Omental fat pad (tissue), 4 donors: ENCODE results near the gene PAPPA2. TPM values are rescaled to one million over a fixed set of nuclear protein-coding genes. Genes with fewer than 3 reads are reported as not detected.

Experiments
- ATAC-seq: fragments of 150-250 bp; one replicate; pipeline ENCODE4 v1.9.1; 2016; ENCODE audit warnings: mild to moderate bottlenecking, moderate library complexity; ENCODE audit not compliant: low FRiP score
- DNase-seq: peaks from one replicate; pipeline ENCODE4 v3.0.0-alpha.2; 2019; ENCODE audit warnings: low spot score
- total RNA-seq, 4 donors: library from RNA; depleted of rRNA; stranded (reverse); fragments of >200 nt; gene quantifications; one replicate each; pipeline ENCODE4 v1.1.0, GENCODE V29; 2016
- TF ChIP-seq, protein P1 (sequence below), 3 donors: fragments of 450-650 bp; IDR thresholded peaks; one replicate each; pipeline ENCODE4 v1.5.1; 2016 to 2017; ENCODE audit warnings: antibody characterized with exemption in 3 of 3, mild to moderate bottlenecking in 3 of 3, moderate library complexity in 2 of 3

The PAPPA2 gene
- total RNA-seq, 4 donors from 2014 or later: 0.63 to 5.6 (median 1.6) TPM

DNA sequence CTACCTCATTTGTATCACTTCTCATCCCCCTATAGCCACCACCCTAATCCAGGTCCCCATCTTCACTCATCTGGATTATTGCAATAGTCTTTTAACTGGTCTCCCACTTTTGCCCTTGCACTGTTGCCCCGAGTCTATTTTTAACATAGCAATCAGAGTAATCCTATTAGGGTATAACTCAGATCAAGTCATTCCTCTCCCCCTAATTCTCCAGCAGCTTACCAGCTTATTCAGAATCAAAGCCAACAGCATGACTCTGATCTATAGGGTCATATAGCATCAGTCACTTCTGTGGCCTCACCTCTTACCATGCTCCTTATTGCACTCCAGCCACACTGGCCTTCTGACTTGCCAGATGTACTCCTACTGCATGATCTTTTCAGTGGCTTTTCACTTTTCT lies 140.7 kb downstream of the PAPPA2 start:
- no peak for ATAC-seq
- DNase-seq: no peak
- TF ChIP-seq, protein P1, sequence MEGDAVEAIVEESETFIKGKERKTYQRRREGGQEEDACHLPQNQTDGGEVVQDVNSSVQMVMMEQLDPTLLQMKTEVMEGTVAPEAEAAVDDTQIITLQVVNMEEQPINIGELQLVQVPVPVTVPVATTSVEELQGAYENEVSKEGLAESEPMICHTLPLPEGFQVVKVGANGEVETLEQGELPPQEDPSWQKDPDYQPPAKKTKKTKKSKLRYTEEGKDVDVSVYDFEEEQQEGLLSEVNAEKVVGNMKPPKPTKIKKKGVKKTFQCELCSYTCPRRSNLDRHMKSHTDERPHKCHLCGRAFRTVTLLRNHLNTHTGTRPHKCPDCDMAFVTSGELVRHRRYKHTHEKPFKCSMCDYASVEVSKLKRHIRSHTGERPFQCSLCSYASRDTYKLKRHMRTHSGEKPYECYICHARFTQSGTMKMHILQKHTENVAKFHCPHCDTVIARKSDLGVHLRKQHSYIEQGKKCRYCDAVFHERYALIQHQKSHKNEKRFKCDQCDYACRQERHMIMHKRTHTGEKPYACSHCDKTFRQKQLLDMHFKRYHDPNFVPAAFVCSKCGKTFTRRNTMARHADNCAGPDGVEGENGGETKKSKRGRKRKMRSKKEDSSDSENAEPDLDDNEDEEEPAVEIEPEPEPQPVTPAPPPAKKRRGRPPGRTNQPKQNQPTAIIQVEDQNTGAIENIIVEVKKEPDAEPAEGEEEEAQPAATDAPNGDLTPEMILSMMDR (IDR thresholded peaks at IDR 0.05): no peak

DNA sequence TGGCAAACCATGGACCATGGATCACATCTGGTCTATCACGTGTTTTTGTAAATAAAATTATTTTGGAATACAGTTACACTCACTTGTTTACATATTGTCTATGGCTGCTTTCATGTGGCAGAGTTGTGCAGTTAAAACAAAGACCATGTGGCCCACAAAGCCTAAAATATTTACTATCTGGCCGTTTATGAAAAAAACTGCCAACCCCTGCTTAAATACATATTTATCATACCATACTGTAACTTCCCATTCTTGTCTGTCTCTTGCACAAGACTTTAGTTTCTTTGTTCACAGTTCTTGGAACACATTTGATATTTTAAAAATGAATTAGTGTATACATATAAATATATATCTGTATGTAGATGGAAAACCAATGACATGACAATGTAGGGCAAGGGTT lies 141.5 kb downstream of the PAPPA2 start:
- TF ChIP-seq, protein P1 (IDR thresholded peaks at IDR 0.05): no peak
- ATAC-seq (no peak), DNase-seq (no peak)

DNA sequence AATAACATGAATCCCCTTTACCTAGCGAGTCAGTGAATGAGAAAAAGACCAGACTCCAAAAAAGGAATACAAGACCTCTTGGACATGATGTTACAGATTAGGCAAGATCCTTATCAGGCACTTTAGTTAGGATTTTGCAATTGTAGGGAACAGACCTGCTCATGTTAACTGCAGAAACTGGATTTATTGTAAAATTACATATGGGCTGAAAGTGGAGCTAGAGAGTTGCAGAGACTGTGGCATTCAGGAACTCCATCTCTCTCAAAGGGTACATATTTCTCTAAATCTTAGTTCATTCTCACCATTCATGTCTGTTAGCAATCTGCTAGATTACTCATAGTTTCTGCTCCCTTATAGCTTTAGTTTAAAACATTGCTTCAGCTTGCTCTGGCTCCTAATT lies 142.2 kb downstream of the PAPPA2 start:
- TF ChIP-seq, protein P1 (IDR thresholded peaks at IDR 0.05): no peak
- no peak for ATAC-seq
- no peak for DNase-seq

DNA sequence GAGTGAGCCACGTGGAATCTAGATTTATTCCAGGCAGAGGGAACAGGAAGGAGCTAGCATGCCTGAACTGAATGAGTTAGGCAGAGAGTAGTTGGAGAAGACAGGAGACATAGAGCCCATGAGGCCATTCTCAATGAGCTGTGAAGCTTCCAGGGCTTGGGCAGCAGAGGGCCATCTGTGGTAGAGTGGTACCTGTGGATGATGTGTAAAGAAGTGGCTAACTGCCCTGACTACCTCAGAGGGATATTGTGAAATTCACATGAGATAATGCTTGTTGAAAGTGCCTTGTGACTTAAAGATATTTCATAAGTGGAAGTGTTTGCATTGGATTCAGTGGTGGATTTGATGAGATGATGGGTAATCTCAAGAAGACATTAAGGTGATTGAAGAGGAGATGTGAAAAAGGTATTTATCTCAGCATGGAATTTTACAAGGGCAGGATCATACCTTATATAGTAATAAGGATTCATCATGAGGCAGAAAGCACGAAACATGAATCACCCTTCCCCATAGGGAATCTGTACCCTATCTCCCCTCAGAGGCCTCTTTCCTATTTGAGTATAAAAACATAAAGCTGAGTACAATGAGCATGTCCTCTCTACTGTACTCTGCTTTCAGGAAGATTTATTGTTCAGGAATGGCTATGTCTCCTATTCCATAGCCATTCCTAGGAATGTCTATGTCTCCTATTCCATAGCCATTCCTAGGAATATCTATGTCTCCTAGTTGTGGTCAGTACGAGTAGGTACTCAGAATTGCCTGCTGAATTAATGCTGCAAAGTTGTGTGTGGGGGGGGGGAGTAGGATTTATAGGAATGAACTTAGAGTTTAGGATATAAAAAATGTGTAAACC lies 146.8 kb downstream of the PAPPA2 start:
- DNase-seq (no peak), ATAC-seq (no peak)
- TF ChIP-seq, protein P1 (IDR thresholded peaks at IDR 0.05): no peak

DNA sequence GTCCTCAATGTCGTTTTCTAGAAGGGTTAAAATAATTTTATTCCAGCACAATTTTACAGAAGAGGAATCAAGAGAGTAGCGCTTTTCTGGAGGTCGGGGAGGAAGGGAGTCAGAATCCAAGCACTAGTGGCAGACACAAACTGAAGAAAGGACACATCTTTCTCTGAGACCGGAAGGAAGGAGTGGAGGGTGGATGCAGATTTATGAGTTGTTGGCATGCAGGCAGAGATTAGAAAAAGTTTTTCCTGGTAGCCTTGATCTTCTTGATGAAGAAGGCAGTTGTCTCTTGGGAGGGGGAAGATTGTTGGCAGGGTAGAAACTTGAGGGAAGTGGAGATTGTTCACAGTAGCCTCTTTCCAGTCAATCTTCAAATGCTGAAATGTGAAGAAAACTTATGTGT lies 149.8 kb downstream of the PAPPA2 start:
- DNase-seq (no peak), ATAC-seq (no peak)
- TF ChIP-seq, protein P1 (IDR thresholded peaks at IDR 0.05): no peak

DNA sequence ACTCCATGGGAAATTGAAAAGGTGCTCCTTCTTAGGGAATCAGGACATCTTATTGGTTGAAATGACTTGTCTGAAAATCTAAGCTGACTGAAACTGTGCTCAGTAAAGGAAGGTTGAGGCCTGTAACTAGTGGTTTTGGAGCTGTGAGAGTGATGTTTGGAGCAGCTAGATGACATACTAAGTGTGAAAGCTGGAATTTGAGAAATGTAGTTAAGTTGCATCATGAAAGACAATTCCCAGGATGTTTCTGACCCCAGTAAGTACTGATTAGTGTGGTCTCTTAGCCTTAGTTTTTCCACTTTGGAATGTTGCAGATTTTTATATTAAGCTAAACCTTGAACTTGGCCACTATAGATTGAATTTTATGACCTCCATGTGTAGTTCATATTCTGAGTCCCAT lies 154.9 kb downstream of the PAPPA2 start:
- DNase-seq: no peak
- TF ChIP-seq, protein P1 (IDR thresholded peaks at IDR 0.05): no peak
- ATAC-seq: no peak

DNA sequence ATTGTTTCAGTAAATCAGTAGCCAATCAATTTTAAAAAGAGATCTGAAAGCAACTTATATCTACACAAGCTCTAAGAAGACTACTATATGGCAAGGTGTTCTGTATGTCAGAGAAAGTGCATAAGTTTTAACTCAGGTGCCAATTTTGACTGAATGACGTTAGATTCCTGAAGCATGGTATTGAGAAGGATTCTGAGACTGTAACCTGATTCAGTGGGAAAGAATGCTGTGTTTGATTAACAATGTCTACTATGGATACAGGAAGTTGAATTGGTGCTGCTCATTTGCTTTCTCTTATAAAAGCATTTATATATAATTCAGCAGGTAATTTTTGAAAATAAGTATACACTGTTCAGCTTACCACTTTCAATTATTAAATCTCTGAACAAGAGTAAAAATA lies 156.3 kb downstream of the PAPPA2 start:
- ATAC-seq (no peak), DNase-seq (no peak)
- TF ChIP-seq, protein P1 (IDR thresholded peaks at IDR 0.05): no peak
